CD4-positive, alpha-beta T cell (primary cell): ENCODE results near the gene SERPINC1. TPM values are rescaled to one million over a fixed set of nuclear protein-coding genes. Genes with fewer than 3 reads are reported as not detected.

Source experiments
- ATAC-seq: fragments of 200-7000 bp; cut with Tn5 transposase; one replicate; pipeline ENCODE4 v1.10.0; 2022; ENCODE audit warnings: mild to moderate bottlenecking; ENCODE audit not compliant: poor library complexity
- CTCF ChIA-PET: fragments of 350-600 bp; sonication (Branson Sonifier 250); formaldehyde crosslinking; loops from one replicate; lab custom pipeline; 2021; ENCODE audit warnings: antibody characterized with exemption, inconsistent platforms; lab: Charles Lee
- POLR2A ChIA-PET: fragments of 350-600 bp; sonication (Branson Sonifier 250); formaldehyde crosslinking; loops from one replicate; lab custom pipeline; 2021; ENCODE audit warnings: antibody characterized with exemption, inconsistent platforms; lab: Charles Lee
- DNase-seq, 14 experiments: peaks; one replicate each; pipeline ENCODE4 v3.0.0-alpha.2; 2013 to 2020; ENCODE audit warnings: mixed read lengths in 2 of 14
- H3K27ac ChIP-seq, 2 donors: one replicate each; pipeline versions ENCODE4 v1.5.1 to v1.7.0; 2013; ENCODE audit warnings: low read length in 2 of 2, low read depth in 1 of 2, mild to moderate bottlenecking in 1 of 2
- H3K27me3 ChIP-seq, 2 experiments: 1 replicate in 1 of 2; 2 replicates in 1 of 2; pipeline versions ENCODE4 v1.6.1 to v1.7.0; 2013; ENCODE audit warnings: low read length in 2 of 2, control low read depth in 1 of 2, mild to moderate bottlenecking in 1 of 2, moderate library complexity in 1 of 2; ENCODE audit not compliant: insufficient read depth in 2 of 2, control insufficient read depth in 1 of 2
- H3K36me3 ChIP-seq: one replicate; pipeline ENCODE4 v1.6.1; 2013; ENCODE audit warnings: low read length, control low read depth; ENCODE audit not compliant: insufficient read depth
- H3K4me1 ChIP-seq: one replicate; pipeline ENCODE4 v1.6.1; 2013; ENCODE audit warnings: low read length, control low read depth; ENCODE audit not compliant: insufficient read depth
- H3K4me3 ChIP-seq: one replicate; pipeline ENCODE4 v1.5.1; 2013; ENCODE audit warnings: mild to moderate bottlenecking, low read length, moderate library complexity
- H3K9me3 ChIP-seq, 2 experiments: 1 replicate in 1 of 2; 2 replicates in 1 of 2; pipeline versions ENCODE4 v1.6.1 to v1.7.0; 2013; ENCODE audit warnings: low read length in 2 of 2, mild to moderate bottlenecking in 2 of 2, control low read depth in 1 of 2, moderate library complexity in 1 of 2; ENCODE audit not compliant: control insufficient read depth in 1 of 2, insufficient read depth in 1 of 2
- H3K27ac Mint-ChIP-seq: one replicate; pipeline ENCODE4 v1.8.0; 2020; ENCODE audit warnings: mixed read lengths
- H3K27me3 Mint-ChIP-seq: one replicate; pipeline ENCODE4 v1.8.0; 2021; ENCODE audit warnings: mixed read lengths
- H3K36me3 Mint-ChIP-seq: one replicate; pipeline ENCODE4 v1.8.0; 2021; ENCODE audit warnings: low read depth, mixed read lengths
- H3K4me1 Mint-ChIP-seq: one replicate; pipeline ENCODE4 v1.8.0; 2021; ENCODE audit warnings: low read depth, mixed read lengths
- H3K4me3 Mint-ChIP-seq: one replicate; pipeline ENCODE4 v1.8.0; 2020; ENCODE audit warnings: mild to moderate bottlenecking, mixed read lengths
- H3K9me3 Mint-ChIP-seq: one replicate; pipeline ENCODE4 v1.8.0; 2020; ENCODE audit warnings: mixed read lengths
- intact Hi-C, 2 experiments: fragments of 100-400 bp; cut with DNase I in 1 of 2; cut with micrococcal nuclease in 1 of 2; formaldehyde crosslinking; loops; one replicate each; pipeline versions ENCODE4 v1.15.1 to v1.9.0; 2023 to 2025; cut with DNase I, micrococcal nuclease
- total RNA-seq, 174 experiments: library from RNA in 2 of 174; stranded (reverse) in 2 of 174; gene quantifications; one replicate each; pipeline ENCODE4 v1.2.3 and lab custom pipeline; 2021 to 2026
- TF ChIP-seq, protein P1 (sequence below): fragments of 200-600 bp; IDR thresholded peaks from one replicate; pipeline ENCODE4 v1.8.0; 2022; ENCODE audit warnings: antibody characterized with exemption, mild to moderate bottlenecking

SERPINC1 gene
- total RNA-seq, 2 experiments from 2014 or later = not detected

DNA sequence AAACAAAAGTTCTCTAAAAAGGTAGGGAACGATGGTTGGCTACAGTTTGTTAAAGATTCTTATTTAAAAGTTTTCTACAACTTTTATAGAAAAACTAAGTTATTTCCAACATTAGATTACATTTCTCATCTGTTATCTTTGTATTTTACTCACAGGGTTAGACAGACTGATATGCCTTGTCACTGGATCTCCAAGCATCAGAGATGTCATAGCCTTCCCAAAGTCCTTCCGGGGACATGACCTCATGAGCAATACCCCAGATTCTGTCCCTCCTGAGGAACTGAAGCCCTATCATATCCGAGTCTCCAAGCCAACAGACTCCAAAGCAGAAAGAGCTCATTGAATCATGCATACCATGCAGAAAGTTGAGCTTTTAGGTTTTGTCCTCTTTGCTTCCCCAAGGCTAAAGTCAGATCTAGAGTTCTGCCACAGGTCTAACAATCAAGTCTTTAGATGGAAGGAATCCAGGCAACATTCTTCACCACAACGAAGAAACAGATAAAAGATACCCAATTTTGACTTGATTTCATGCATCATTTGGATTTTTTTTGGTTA lies 59.7 kb downstream of the SERPINC1 start:
- H3K27ac Mint-ChIP-seq = peak overlapping the region; percentile 24

DNA sequence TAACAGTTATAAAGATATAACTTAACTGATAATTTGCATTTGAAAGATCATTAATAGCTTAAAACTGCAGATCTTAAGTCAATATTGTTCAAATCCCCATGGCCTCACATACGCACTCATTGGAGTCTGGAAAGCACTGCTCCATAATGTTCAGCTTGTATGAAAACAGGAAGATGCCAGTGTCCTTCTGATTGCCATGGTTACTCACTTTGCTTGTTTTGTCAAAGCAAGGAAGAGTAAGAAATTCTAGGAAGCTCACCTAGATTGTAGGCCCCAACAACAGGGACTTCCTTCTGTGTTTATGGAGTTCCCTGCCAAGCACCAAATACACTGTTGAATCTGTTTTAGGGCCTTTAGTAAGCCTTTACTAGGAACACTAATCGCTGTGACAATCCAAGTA lies 60.2 kb downstream of the SERPINC1 start:
- ChIA-PET CTCF (no interaction called here), POLR2A (interaction anchor here (1.6 kb wide), 1 partner anchor 11 kb away, joined by 3 read pairs; the partner anchor contains the start of genes GAS5 and ZBTB37)
- Histone ChIP-seq H3K9me3 (no peaks in the 10 kb centered on the region), H3K4me1 (no peaks in the 10 kb centered on the region), H3K27me3 (no peaks in the 10 kb centered on the region), H3K27ac (no peak overlapping the region), H3K4me3 (no peak overlapping the region), H3K36me3 (peaks cover 68% of the 10 kb centered on the region)
- H3K4me3 Mint-ChIP-seq = no peak overlapping the region
- intact Hi-C loops = no loop called here
- peaks cover 67% of the 10 kb centered on the region for H3K36me3 Mint-ChIP-seq
- ATAC-seq = no peak
- DNase-seq = no peak
- peak overlapping the region; percentile 24 for H3K27ac Mint-ChIP-seq
- TF ChIP-seq, protein P1, sequence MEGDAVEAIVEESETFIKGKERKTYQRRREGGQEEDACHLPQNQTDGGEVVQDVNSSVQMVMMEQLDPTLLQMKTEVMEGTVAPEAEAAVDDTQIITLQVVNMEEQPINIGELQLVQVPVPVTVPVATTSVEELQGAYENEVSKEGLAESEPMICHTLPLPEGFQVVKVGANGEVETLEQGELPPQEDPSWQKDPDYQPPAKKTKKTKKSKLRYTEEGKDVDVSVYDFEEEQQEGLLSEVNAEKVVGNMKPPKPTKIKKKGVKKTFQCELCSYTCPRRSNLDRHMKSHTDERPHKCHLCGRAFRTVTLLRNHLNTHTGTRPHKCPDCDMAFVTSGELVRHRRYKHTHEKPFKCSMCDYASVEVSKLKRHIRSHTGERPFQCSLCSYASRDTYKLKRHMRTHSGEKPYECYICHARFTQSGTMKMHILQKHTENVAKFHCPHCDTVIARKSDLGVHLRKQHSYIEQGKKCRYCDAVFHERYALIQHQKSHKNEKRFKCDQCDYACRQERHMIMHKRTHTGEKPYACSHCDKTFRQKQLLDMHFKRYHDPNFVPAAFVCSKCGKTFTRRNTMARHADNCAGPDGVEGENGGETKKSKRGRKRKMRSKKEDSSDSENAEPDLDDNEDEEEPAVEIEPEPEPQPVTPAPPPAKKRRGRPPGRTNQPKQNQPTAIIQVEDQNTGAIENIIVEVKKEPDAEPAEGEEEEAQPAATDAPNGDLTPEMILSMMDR = no peak
- no peaks in the 10 kb centered on the region for H3K4me1 Mint-ChIP-seq
- H3K9me3 Mint-ChIP-seq = no peaks in the 10 kb centered on the region
- H3K27me3 Mint-ChIP-seq = no peaks in the 10 kb centered on the region

More for the DNA sequence above, 59.7 kb downstream of the SERPINC1 start:
- no peak for DNase-seq
- H3K36me3 Mint-ChIP-seq = peaks cover 67% of the 10 kb centered on the region
- H3K4me3 ChIP-seq = no peak overlapping the region
- H3K27me3 ChIP-seq = no peaks in the 10 kb centered on the region
- no peak overlapping the region for H3K4me3 Mint-ChIP-seq
- CTCF ChIA-PET = no interaction called here
- H3K4me1 ChIP-seq = peaks cover under 1% of the 10 kb centered on the region
- H3K4me1 Mint-ChIP-seq = no peaks in the 10 kb centered on the region
- POLR2A ChIA-PET = interaction anchor here (1.6 kb wide), 1 partner anchor 11 kb away, joined by 3 read pairs; the partner anchor contains the start of genes GAS5 and ZBTB37
- TF ChIP-seq, protein P1 = no peak
- ATAC-seq = no peak
- no peaks in the 10 kb centered on the region for H3K9me3 ChIP-seq
- H3K36me3 ChIP-seq = peaks cover 66% of the 10 kb centered on the region
- H3K27me3 Mint-ChIP-seq = no peaks in the 10 kb centered on the region
- no peak overlapping the region for H3K27ac ChIP-seq
- intact Hi-C loops = no loop called here
- no peaks in the 10 kb centered on the region for H3K9me3 Mint-ChIP-seq

DNA sequence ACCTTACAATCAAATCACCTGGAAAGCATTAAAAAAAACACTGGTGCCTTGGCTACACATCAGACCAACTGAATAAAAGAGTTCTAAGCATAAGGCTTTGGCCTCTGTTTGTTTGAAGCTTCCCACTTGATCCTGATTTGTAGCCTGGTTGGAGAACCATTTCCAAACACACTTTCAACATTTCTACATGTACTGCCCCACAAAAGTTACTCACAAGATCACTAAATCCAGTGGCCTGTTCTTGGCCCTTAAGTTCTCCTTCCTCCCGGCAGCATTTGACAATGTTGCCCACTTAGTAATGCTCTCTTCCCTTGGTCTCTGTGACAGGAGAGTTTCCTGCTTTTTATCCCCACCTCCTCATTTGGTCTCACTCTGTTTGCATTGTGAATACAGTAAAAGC lies 61.1 kb downstream of the SERPINC1 start:
- ChIA-PET CTCF (no interaction called here), POLR2A (interaction anchor here (1.6 kb wide), 1 partner anchor 12 kb away, joined by 3 read pairs; the partner anchor contains the start of genes GAS5 and ZBTB37)
- H3K9me3 ChIP-seq = no peaks in the 10 kb centered on the region
- no peak overlapping the region for H3K4me3 ChIP-seq
- TF ChIP-seq, protein P1 = no peak
- Mint-ChIP-seq H3K4me1 (no peaks in the 10 kb centered on the region), H3K27ac (peak overlapping the region; percentile 34), H3K36me3 (peaks cover 67% of the 10 kb centered on the region), H3K27me3 (no peaks in the 10 kb centered on the region), H3K4me3 (no peak overlapping the region), H3K9me3 (no peaks in the 10 kb centered on the region)
- H3K4me1 ChIP-seq = no peaks in the 10 kb centered on the region
- H3K27me3 ChIP-seq = no peaks in the 10 kb centered on the region
- ATAC-seq = no peak
- no peak for DNase-seq
- H3K27ac ChIP-seq = no peak overlapping the region
- intact Hi-C loops = no loop called here
- H3K36me3 ChIP-seq = peaks cover 66% of the 10 kb centered on the region

Other genes starting within 250 kb of the SERPINC1 start
- not detected for gene ANKRD45, start 247.5 kb downstream of the SERPINC1 start, total RNA-seq
- gene KLHL20, start 202.3 kb downstream of the SERPINC1 start, total RNA-seq = 10 to 100 TPM; 29.4 to 30.4 TPM
- 1 to 10 TPM; 1.7 TPM for gene DARS2, start 92.7 kb downstream of the SERPINC1 start, total RNA-seq
- 1 to 10 TPM; 3.8 to 4.7 TPM for gene CENPL, start 92.4 kb downstream of the SERPINC1 start, total RNA-seq
- gene GAS5, start 49.3 kb downstream of the SERPINC1 start, total RNA-seq = 100 to 1,000 TPM; 865 to 867 TPM
- gene ZBTB37, start 48.9 kb downstream of the SERPINC1 start, total RNA-seq = 10 to 100 TPM; 15.1 to 16.0 TPM
- 10 to 100 TPM; 38.0 to 40.4 TPM for gene RC3H1, start 105.0 kb upstream of the SERPINC1 start, total RNA-seq
- 10 to 100 TPM; 59.8 to 67.6 TPM for gene RABGAP1L, start 242.2 kb upstream of the SERPINC1 start, total RNA-seq